WERI-Rb-1 (cell line): ENCODE results near the gene FHL5.

Source experiments
- DNase-seq: peaks from one replicate; pipeline ENCODE4 v3.0.0-alpha.2; 2020
- H3K27ac ChIP-seq: fragments of 250-450 bp; sonication (Bioruptor Pico); 2 replicates; pipeline ENCODE4 v1.5.1; 2020; ENCODE audit warnings: mild to moderate bottlenecking, moderate library complexity
- H3K27me3 ChIP-seq: fragments of 250-450 bp; sonication (Bioruptor Pico); 2 replicates; pipeline ENCODE4 v1.5.1; 2021; ENCODE audit warnings: mild to moderate bottlenecking, low read depth, moderate library complexity; ENCODE audit not compliant: insufficient read depth, severe bottlenecking
- H3K36me3 ChIP-seq: fragments of 250-450 bp; sonication (Bioruptor Pico); 2 replicates; pipeline ENCODE4 v1.5.1; 2020; ENCODE audit warnings: mild to moderate bottlenecking, moderate library complexity
- H3K4me3 ChIP-seq: 2 replicates; pipeline ENCODE4 v1.5.1; 2011; ENCODE audit warnings: low read depth, mild to moderate bottlenecking, control low read depth, low read length
- H3K9me3 ChIP-seq: fragments of 250-450 bp; sonication (Bioruptor Pico); 2 replicates; pipeline ENCODE4 v1.5.1; 2021; ENCODE audit warnings: mild to moderate bottlenecking, moderate library complexity; ENCODE audit not compliant: severe bottlenecking
- TF ChIP-seq, protein P1 (sequence below): IDR thresholded peaks from 2 replicates; pipeline ENCODE4 v1.5.1; 2011; ENCODE audit warnings: low read depth, mild to moderate bottlenecking, control low read depth, inconsistent platforms, low read length

Gene FHL5, protein sequence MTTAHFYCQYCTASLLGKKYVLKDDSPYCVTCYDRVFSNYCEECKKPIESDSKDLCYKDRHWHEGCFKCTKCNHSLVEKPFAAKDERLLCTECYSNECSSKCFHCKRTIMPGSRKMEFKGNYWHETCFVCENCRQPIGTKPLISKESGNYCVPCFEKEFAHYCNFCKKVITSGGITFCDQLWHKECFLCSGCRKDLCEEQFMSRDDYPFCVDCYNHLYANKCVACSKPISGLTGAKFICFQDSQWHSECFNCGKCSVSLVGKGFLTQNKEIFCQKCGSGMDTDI

DNA sequence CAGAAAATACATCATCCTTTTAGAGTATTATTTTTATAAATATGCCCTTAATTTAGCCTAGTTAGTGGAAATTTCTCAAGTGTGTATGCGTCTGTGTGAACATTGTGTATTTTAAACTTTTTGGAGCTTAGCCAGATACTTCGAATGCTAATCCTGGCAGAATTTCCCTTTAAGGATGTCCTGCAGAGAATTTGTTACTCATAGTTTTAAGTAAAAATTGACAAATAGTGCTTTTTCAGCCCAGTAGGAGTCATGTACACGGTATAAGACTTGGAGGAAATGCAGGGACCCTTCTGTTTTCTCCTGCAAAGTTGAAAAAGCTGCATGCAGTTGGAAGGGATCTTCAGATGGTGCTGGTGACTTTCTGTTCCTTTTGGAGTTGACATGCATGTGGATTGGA is at the start of gene FHL5:
TSS of gene FHL5 (plus strand) at position 243 of the 400 bp plus-strand sequence. CDS start 40,486 bp downstream, outside the sequence.
- TF ChIP-seq, protein P1, sequence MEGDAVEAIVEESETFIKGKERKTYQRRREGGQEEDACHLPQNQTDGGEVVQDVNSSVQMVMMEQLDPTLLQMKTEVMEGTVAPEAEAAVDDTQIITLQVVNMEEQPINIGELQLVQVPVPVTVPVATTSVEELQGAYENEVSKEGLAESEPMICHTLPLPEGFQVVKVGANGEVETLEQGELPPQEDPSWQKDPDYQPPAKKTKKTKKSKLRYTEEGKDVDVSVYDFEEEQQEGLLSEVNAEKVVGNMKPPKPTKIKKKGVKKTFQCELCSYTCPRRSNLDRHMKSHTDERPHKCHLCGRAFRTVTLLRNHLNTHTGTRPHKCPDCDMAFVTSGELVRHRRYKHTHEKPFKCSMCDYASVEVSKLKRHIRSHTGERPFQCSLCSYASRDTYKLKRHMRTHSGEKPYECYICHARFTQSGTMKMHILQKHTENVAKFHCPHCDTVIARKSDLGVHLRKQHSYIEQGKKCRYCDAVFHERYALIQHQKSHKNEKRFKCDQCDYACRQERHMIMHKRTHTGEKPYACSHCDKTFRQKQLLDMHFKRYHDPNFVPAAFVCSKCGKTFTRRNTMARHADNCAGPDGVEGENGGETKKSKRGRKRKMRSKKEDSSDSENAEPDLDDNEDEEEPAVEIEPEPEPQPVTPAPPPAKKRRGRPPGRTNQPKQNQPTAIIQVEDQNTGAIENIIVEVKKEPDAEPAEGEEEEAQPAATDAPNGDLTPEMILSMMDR = no peak
- Histone ChIP-seq H3K27me3 (no peaks in the 10 kb centered on the region), H3K4me3 (no peak within 1 kb of the TSS), H3K36me3 (no peaks in the 10 kb centered on the region), H3K27ac (no peak within 1 kb of the TSS), H3K9me3 (no peaks in the 10 kb centered on the region)
- DNase-seq = no peak

DNA sequence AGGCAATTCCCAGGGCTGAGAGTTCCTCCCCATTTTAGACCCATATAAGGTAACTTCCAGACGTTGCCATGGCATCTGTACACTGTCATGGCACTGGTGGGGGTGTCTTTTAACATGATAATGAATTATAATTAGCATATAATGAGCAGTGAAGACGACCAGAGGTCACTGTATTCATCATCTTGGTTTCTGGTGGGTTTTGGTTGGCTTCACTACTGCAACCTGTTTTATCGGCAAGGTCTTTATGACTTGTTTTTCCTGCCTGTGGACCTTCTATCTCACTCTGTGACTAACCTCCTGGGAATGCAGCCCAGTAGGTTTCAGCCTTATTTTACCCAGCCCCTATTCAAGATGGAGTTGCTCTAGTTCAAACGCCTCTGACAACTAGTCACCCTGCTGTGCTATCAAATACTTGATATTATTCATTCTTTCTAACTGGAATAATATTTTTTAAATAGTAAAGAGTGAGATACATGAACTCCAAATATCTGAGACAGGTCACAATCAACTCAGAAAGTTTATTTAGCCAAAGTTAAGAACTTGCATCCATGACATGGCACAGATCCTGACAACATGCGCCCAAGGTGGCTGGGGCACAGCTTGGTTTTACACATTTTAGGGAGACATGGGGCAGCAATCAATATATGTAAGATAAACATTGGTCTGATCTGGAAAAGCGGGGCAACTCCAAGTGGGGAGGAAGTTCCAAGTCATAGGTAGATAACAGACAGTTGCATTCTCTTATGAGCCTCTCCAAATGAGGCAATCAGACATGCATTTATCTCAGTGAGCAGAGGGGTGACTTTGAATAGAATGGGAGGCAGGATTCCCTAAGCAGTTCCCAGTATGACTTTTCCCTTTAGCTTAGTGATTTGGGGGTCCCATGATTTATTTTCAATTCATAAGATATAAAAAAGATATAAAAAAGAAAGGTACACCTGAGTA is 42.5 kb upstream of the FHL5 start:
- TF ChIP-seq, protein P1 = no peak
- H3K27ac ChIP-seq = peak overlapping the region; percentile 98
- H3K4me3 ChIP-seq = peak overlapping the region; percentile 97
- no peak for DNase-seq
- H3K27me3 ChIP-seq = no peaks in the 10 kb centered on the region
- H3K36me3 ChIP-seq = peaks cover 8% of the 10 kb centered on the region
- H3K9me3 ChIP-seq = no peaks in the 10 kb centered on the region

DNA sequence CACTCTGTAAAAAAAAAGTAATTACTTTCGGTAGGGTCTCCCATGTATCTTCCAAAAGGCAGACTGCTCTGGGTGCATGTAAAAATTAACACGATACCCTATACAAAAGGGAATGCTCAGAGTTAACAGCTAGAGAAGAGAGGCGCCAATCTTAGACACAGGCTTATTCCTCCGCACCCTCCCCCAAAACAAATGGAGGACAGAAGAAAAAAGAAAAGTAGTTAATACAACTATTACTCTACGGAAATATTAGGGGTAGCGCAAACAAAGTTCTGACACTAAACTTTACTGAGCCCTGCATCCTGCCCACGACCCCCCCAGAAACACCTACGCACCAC is 41.7 kb upstream of the FHL5 start:
- Histone ChIP-seq H3K4me3 (peak overlapping the region; percentile 97), H3K36me3 (peaks cover 15% of the 10 kb centered on the region), H3K27ac (peak overlapping the region; percentile 98), H3K27me3 (no peaks in the 10 kb centered on the region), H3K9me3 (no peaks in the 10 kb centered on the region)
- no peak for DNase-seq
- TF ChIP-seq, protein P1 = no peak

DNA sequence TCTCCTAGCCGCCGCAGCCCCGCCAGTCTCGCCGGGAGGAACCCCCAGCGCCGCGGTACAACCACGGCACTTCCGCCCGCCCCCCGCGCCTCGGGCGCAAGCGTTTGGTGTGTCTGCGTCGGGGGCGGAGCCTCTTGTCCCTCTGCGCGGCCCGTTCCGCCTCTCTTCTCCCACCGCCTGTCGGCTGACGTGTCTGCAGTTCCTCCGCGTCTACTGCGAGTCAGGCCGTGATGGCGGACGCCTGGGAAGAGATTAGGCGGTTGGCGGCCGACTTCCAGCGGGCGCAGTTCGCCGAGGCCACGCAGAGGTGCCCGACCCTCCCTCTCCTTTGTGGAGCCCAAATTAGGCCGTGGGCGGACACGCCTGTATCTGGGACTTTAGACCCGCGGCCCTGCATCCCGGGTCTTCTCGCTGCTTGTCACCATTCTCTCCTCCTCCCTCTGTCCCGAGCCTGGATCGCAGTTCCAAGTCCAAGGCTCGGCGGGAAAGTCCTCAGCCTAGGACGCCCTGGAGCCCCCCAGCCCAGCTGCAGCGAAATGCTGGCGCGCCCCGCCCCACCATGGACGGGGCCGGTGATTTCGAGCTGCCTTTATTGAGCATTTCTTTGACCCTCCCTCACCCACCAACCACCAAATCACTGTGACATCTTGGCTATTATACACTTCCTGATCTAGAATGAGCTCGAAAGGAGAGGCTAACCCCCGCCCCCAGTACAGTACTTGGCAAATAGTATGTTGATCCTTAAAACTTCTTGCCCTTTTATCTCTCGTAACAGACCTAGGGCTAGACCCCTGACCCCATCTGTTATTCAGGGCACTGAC is 41.1 kb upstream of the FHL5 start, which contains the start of gene UFL1:
TSS of gene UFL1 (plus strand) at position 163 of the 821 bp plus-strand sequence. CDS start at position 231, 68 bp downstream.
- Histone ChIP-seq H3K27ac (peak within 1 kb of the TSS; percentile 98), H3K36me3 (peaks cover 15% of the 10 kb centered on the region), H3K27me3 (no peaks in the 10 kb centered on the region), H3K4me3 (peak within 1 kb of the TSS; percentile 97), H3K9me3 (no peaks in the 10 kb centered on the region)
- TF ChIP-seq, protein P1 = no peak
- peak; percentile 95 for DNase-seq

DNA sequence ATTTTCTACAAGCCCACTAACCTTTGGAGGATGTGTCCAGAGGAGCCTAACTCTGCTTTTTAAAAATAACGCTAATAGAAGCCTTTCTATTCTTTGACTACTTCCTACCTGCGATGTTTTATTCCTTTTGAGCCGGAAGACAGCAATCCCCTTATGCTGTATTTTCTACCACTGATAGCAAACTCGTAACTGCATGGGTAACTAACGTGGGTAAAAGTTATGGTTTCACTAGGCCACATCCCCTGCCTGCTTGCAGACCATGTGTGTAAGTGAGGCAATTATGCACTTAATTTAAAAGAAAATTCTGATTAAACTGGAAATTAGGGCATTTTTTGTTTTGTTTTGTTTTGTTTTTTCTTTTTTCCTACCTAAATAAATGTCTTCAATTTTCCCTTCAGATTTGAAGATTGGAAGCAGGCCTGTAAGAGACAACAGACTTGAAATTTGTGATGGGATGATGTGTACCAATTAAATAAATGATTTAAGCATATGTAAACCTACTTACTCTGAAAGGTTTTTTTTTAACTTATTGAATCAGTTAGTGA is 40.4 kb upstream of the FHL5 start:
- H3K27me3 ChIP-seq = no peaks in the 10 kb centered on the region
- H3K27ac ChIP-seq = peak overlapping the region; percentile 98
- H3K4me3 ChIP-seq = peak overlapping the region; percentile 97
- TF ChIP-seq, protein P1 = no peak
- H3K9me3 ChIP-seq = no peaks in the 10 kb centered on the region
- H3K36me3 ChIP-seq = peaks cover 15% of the 10 kb centered on the region
- no peak for DNase-seq
